HCT116 (cell line): ENCODE results near the gene IQCN.

Experiments used
- JUND ChIP-seq: IDR thresholded peaks from 2 replicates; pipeline ENCODE4 v1.6.1; 2012
- POLR2A ChIP-seq: IDR thresholded peaks from 2 replicates; pipeline ENCODE4 v1.7.0; 2011; ENCODE audit warnings: borderline replicate concordance; ENCODE audit not compliant: insufficient read depth, insufficient read length; ENCODE audit errors: extremely low read depth
- TCF7L2 ChIP-seq: IDR thresholded peaks from 2 replicates; pipeline ENCODE4 v1.7.0; 2011; ENCODE audit warnings: borderline replicate concordance, inconsistent platforms; ENCODE audit not compliant: insufficient read depth, insufficient read length; ENCODE audit errors: extremely low read depth
- ZFX ChIP-seq: fragments of 450-650 bp; IDR thresholded peaks from 2 replicates; pipeline ENCODE4 v1.6.1; 2017
- TF ChIP-seq, protein P1 (sequence below), 3 experiments: fragments of 200-600 bp in 1 of 3; sonication (generic) in 1 of 3; IDR thresholded peaks in 2 of 3; conservative IDR thresholded peaks in 1 of 3; 2 replicates each; pipeline ENCODE4 v1.5.1; 2012 to 2017; ENCODE audit warnings: low read depth in 2 of 3, low read length in 2 of 3, antibody characterized with exemption in 1 of 3, borderline replicate concordance in 1 of 3, control low read depth in 1 of 3, mild to moderate bottlenecking in 1 of 3, mixed read lengths in 1 of 3, mixed run types in 1 of 3, moderate library complexity in 1 of 3; ENCODE audit not compliant: insufficient read depth in 1 of 3

DNA sequence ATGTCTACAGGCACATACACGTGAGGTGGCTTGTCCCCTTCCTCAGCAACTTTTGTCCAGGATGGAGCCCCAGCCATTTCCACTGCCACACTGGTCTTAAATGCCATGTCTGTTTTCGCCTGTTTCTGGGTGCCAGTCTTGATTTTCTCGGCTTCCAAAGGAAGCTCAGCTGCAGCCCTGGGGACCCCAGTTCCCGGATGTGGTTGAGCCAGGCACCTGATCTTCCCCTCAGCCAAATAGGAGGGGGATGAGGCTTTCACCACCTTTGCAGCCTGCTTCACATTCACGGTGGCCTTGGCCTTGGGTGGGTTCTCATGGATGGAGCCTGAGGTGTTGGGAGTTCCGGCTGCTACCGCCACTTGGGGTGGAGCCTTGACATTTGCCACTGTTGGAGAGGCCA, 8.7 kb downstream of the IQCN start:
- TF ChIP-seq TCF7L2 (no peak), POLR2A (no peak), ZFX (no peak), JUND (no peak)
- TF ChIP-seq, protein P1, sequence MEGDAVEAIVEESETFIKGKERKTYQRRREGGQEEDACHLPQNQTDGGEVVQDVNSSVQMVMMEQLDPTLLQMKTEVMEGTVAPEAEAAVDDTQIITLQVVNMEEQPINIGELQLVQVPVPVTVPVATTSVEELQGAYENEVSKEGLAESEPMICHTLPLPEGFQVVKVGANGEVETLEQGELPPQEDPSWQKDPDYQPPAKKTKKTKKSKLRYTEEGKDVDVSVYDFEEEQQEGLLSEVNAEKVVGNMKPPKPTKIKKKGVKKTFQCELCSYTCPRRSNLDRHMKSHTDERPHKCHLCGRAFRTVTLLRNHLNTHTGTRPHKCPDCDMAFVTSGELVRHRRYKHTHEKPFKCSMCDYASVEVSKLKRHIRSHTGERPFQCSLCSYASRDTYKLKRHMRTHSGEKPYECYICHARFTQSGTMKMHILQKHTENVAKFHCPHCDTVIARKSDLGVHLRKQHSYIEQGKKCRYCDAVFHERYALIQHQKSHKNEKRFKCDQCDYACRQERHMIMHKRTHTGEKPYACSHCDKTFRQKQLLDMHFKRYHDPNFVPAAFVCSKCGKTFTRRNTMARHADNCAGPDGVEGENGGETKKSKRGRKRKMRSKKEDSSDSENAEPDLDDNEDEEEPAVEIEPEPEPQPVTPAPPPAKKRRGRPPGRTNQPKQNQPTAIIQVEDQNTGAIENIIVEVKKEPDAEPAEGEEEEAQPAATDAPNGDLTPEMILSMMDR (IDR thresholded peaks at IDR 0.05 in 2 of 3, conservative IDR thresholded peaks at IDR 0.05 in 1 of 3; ENCODE audit: borderline replicate concordance in 1 of 3, insufficient read depth in 1 of 3, low read depth in 2 of 3, low read length in 2 of 3) = no peak
